Ishikawa (cell line): ENCODE measurements around the gene EPB41L2.

Experiments
- CEBPB ChIP-seq: IDR thresholded peaks from 2 replicates; pipeline ENCODE4 v1.6.1; 2012
- CREB1 ChIP-seq: IDR thresholded peaks from 2 replicates; pipeline ENCODE4 v1.6.1; 2012; ENCODE audit warnings: low read depth
- EGR1 ChIP-seq: IDR thresholded peaks from 2 replicates; pipeline ENCODE4 v1.6.1; 2012
- EP300 ChIP-seq: IDR thresholded peaks from 2 replicates; pipeline ENCODE4 v1.6.1; 2012; ENCODE audit warnings: borderline replicate concordance
- FOXM1 ChIP-seq: IDR thresholded peaks from 2 replicates; pipeline ENCODE4 v1.6.1; 2012; ENCODE audit warnings: low read depth, borderline replicate concordance
- MAX ChIP-seq: IDR thresholded peaks from 2 replicates; pipeline ENCODE4 v1.6.1; 2012
- NFIC ChIP-seq: IDR thresholded peaks from 2 replicates; pipeline ENCODE4 v1.6.1; 2012
- RAD21 ChIP-seq: IDR thresholded peaks from 2 replicates; pipeline ENCODE4 v1.6.1; 2012; ENCODE audit warnings: low read depth
- REST ChIP-seq: IDR thresholded peaks from 2 replicates; pipeline ENCODE4 v1.6.1; 2012; ENCODE audit warnings: low read depth, mild to moderate bottlenecking
- TAF1 ChIP-seq: IDR thresholded peaks from 2 replicates; pipeline ENCODE4 v1.6.1; 2012; ENCODE audit warnings: low read depth, mild to moderate bottlenecking
- TCF12 ChIP-seq: IDR thresholded peaks from 2 replicates; pipeline ENCODE4 v1.6.1; 2012; ENCODE audit warnings: low read depth
- TEAD4 ChIP-seq: IDR thresholded peaks from 2 replicates; pipeline ENCODE4 v1.6.1; 2012
- USF1 ChIP-seq: IDR thresholded peaks from 2 replicates; pipeline ENCODE4 v1.6.1; 2012
- YY1 ChIP-seq: IDR thresholded peaks from 2 replicates; pipeline ENCODE4 v1.6.1; 2012; ENCODE audit warnings: low read depth
- ZBTB7A ChIP-seq: IDR thresholded peaks from 2 replicates; pipeline ENCODE4 v1.6.1; 2012; ENCODE audit warnings: low read depth

EPB41L2 gene

GRCh38 chr6:131035582-131035981 is 27.5 kb downstream of the EPB41L2 start:
- TF ChIP-seq TAF1 = no peak
- TF ChIP-seq CREB1 = no peak
- TF ChIP-seq USF1 = no peak
- no peak for TF ChIP-seq YY1
- TF ChIP-seq ZBTB7A = no peak
- TF ChIP-seq RAD21 = no peak
- TF ChIP-seq EGR1 = no peak
- no peak for TF ChIP-seq FOXM1

GRCh38 chr6:131033631-131034030 is 29.4 kb downstream of the EPB41L2 start:
- no peak for TF ChIP-seq TAF1
- TF ChIP-seq TEAD4 = no peak
- TF ChIP-seq EGR1 = no peak
- no peak for TF ChIP-seq EP300
- no peak for TF ChIP-seq YY1
- no peak for TF ChIP-seq CEBPB
- no peak for TF ChIP-seq RAD21

- TF ChIP-seq TCF12 (no peak), EGR1 (no peak), NFIC (no peak), ZBTB7A (no peak), YY1 (no peak), FOXM1 (no peak), REST (no peak), TAF1 (no peak), CREB1 (no peak), USF1 (no peak), EP300 (no peak)
Measured at GRCh38 chr6:131029626-131030297, 33.3 kb downstream of the EPB41L2 start.

- TF ChIP-seq TEAD4 (no peak), TCF12 (no peak), CEBPB (no peak), YY1 (no peak)
Measured at GRCh38 chr6:131027326-131027725, 35.7 kb downstream of the EPB41L2 start.

- TF ChIP-seq ZBTB7A (no peak), YY1 (no peak), REST (no peak), TEAD4 (no peak), MAX (no peak), RAD21 (no peak), CREB1 (no peak), TCF12 (no peak), NFIC (no peak), TAF1 (no peak), EGR1 (no peak), FOXM1 (no peak), EP300 (no peak), USF1 (no peak), CEBPB (no peak)
Measured at GRCh38 chr6:131026243-131026642, 36.8 kb downstream of the EPB41L2 start.

- TF ChIP-seq FOXM1 = no peak
- TF ChIP-seq CREB1 = no peak
- TF ChIP-seq USF1 = no peak
- TF ChIP-seq RAD21 = no peak
- no peak for TF ChIP-seq EGR1
- no peak for TF ChIP-seq ZBTB7A
- TF ChIP-seq CEBPB = no peak
- no peak for TF ChIP-seq REST
- TF ChIP-seq MAX = no peak
- no peak for TF ChIP-seq TEAD4
- TF ChIP-seq YY1 = no peak
Measured at GRCh38 chr6:131024565-131024964, 38.5 kb downstream of the EPB41L2 start.
